Measurements from ENCODE around the gene SLCO2B1. TPM values are rescaled to one million over a fixed set of nuclear protein-coding genes. Genes with fewer than 3 reads are reported as not detected.

The SLCO2B1 gene
- total RNA-seq, 1 experiment from 2014 or later, result 277 TPM

DNA sequence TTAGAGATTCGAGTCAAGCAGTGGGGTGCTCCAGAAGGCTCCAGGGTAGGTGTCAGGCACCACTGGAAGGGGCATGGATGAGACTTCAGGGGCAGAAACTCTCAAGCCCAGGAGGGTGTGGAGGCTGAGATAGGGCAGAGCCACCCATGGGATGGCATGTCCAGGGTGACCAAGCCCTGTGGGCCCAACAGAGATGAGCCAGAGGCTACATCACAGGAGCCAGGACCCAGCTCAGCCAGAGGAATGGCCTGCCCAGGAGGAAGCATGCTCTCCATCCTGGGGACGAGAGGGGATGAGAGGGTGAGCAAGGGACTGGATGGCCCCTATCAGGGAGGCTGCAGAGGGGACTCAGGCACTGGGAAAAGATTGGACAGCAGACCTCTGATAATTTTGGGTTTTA lies 42.8 kb downstream of the SLCO2B1 start:
- Histone ChIP-seq H3K4me3 (ENCODE audit: low read depth, low read length) (no peak overlapping the region), H3K36me3 (ENCODE audit: control insufficient read depth, insufficient read depth, low read length) (peaks cover 37% of the 10 kb centered on the region), H3K4me1 (no peaks in the 10 kb centered on the region), H3K27me3 (replicated peaks; ENCODE audit: control insufficient read depth, insufficient read depth, low read length) (no peaks in the 10 kb centered on the region), H3K9me3 (no peaks in the 10 kb centered on the region)
- Mint-ChIP-seq H3K4me3 (ENCODE audit: unreplicated experiment) (no peak overlapping the region), H3K27me3 (ENCODE audit: insufficient read depth, unreplicated experiment) (no peaks in the 10 kb centered on the region), H3K9me3 (ENCODE audit: unreplicated experiment) (no peaks in the 10 kb centered on the region), H3K27ac (ENCODE audit: unreplicated experiment) (no peak overlapping the region), H3K36me3 (ENCODE audit: insufficient read depth, unreplicated experiment) (peaks cover 55% of the 10 kb centered on the region), H3K4me1 (ENCODE audit: low read depth, unreplicated experiment) (peaks cover 7% of the 10 kb centered on the region)
- no TSS peak for BruUV-seq (replicated peaks)
- no peak for DNase-seq
- ChIA-PET POLR2A (no interaction called here), CTCF (interaction anchor here (2.6 kb wide), 1 partner anchor 11 kb away, joined by 16 read pairs; no protein-coding TSS in a partner anchor)
- TF ChIP-seq, protein P1, sequence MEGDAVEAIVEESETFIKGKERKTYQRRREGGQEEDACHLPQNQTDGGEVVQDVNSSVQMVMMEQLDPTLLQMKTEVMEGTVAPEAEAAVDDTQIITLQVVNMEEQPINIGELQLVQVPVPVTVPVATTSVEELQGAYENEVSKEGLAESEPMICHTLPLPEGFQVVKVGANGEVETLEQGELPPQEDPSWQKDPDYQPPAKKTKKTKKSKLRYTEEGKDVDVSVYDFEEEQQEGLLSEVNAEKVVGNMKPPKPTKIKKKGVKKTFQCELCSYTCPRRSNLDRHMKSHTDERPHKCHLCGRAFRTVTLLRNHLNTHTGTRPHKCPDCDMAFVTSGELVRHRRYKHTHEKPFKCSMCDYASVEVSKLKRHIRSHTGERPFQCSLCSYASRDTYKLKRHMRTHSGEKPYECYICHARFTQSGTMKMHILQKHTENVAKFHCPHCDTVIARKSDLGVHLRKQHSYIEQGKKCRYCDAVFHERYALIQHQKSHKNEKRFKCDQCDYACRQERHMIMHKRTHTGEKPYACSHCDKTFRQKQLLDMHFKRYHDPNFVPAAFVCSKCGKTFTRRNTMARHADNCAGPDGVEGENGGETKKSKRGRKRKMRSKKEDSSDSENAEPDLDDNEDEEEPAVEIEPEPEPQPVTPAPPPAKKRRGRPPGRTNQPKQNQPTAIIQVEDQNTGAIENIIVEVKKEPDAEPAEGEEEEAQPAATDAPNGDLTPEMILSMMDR (IDR thresholded peaks at IDR 0.05; ENCODE audit: insufficient read depth in 1 of 2, low read depth in 1 of 2, low read length in 1 of 2, severe bottlenecking in 1 of 2, unreplicated experiment in 1 of 2), result no peak
- intact Hi-C loops (cut with micrococcal nuclease; ENCODE audit: unreplicated experiment), result no loop called here

DNA sequence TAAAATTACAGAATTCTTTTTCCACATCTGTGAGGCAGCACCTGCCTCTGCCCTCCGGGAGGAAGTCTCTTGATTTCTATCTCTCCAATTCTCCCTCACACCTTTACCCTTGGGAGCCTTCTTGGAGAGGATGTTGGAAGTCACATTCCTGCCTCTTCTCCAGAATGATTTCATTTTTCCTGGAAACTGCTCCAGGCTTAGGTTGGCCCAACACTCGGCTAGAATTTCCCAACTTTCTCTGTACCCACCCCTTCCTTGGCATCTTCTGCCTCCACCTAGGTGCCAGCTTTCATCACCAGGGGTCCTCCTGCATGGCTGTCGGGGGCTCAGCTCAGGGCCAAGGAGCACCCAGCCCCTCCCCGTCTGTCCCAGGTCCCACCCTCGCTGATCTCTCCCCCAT lies 43.2 kb downstream of the SLCO2B1 start:
- CTCF ChIA-PET, result interaction anchor here (2.6 to 2.8 kb wide), 2 partner anchors 11 to 53 kb away, joined by 15 to 16 read pairs; no protein-coding TSS in a partner anchor
- peaks cover 7% of the 10 kb centered on the region for H3K4me1 Mint-ChIP-seq (ENCODE audit: low read depth, unreplicated experiment)
- Histone ChIP-seq H3K36me3 (ENCODE audit: control insufficient read depth, insufficient read depth, low read length) (peaks cover 37% of the 10 kb centered on the region), H3K9me3 (no peaks in the 10 kb centered on the region), H3K4me1 (no peaks in the 10 kb centered on the region), H3K27me3 (replicated peaks; ENCODE audit: control insufficient read depth, insufficient read depth, low read length) (no peaks in the 10 kb centered on the region), H3K4me3 (ENCODE audit: low read depth, low read length) (no peak overlapping the region)
- no TSS peak for BruUV-seq (replicated peaks)
- peaks cover 52% of the 10 kb centered on the region for H3K36me3 Mint-ChIP-seq (ENCODE audit: insufficient read depth, unreplicated experiment)
- H3K9me3 Mint-ChIP-seq (ENCODE audit: unreplicated experiment), result no peaks in the 10 kb centered on the region
- H3K27me3 Mint-ChIP-seq (ENCODE audit: insufficient read depth, unreplicated experiment), result no peaks in the 10 kb centered on the region
- no peak overlapping the region for H3K4me3 Mint-ChIP-seq (ENCODE audit: unreplicated experiment)
- H3K27ac Mint-ChIP-seq (ENCODE audit: unreplicated experiment), result no peak overlapping the region
- DNase-seq, result no peak
- POLR2A ChIA-PET, result no interaction called here
- intact Hi-C loops (cut with micrococcal nuclease; ENCODE audit: unreplicated experiment), result no loop called here
- TF ChIP-seq, protein P1 (IDR thresholded peaks at IDR 0.05; ENCODE audit: insufficient read depth in 1 of 2, low read depth in 1 of 2, low read length in 1 of 2, severe bottlenecking in 1 of 2, unreplicated experiment in 1 of 2), result no peak

DNA sequence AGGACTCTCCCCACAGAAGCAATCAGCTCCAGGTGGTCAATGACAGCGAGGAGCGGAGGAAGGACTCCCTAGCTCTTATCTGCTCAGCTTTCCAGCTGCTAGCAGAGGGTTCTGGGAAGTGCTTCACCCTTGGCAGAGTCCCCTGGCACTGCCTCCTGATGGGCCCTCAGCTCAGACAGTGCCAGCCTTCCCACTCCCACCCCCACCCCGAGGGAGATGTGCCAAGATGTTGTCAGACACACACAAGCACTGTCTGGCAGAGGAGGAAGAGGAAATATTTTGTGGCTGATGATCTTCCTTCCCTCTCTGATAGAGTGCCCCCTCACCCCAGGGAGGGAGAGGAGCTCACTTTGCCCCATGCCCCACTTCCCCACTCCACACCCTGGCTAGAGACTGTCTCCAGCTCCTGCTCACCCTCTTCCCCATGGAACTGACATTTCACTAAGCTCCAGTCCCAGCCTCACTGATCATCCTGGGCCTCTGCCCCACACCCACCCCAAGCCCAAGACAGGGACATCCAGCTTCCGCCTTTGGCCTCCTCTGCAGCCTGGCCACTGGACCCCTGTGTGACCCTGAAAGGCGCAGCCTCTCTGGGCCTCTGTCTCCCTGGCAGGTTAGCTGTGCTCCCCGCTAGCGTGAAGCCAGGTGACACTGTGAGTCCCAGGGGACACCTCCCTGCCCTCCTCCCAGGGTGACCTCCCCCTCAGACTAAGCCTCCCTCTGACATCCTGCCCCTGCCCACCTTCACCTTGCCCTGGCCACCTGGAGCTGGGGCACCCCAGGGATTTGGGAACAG lies 44.5 kb downstream of the SLCO2B1 start:
- H3K9me3 Mint-ChIP-seq (ENCODE audit: unreplicated experiment), result no peaks in the 10 kb centered on the region
- no TSS peak for BruUV-seq (replicated peaks)
- Histone ChIP-seq H3K9me3 (no peaks in the 10 kb centered on the region), H3K27me3 (replicated peaks; ENCODE audit: control insufficient read depth, insufficient read depth, low read length) (no peaks in the 10 kb centered on the region), H3K4me1 (no peaks in the 10 kb centered on the region), H3K4me3 (ENCODE audit: low read depth, low read length) (no peak overlapping the region), H3K36me3 (ENCODE audit: control insufficient read depth, insufficient read depth, low read length) (peaks cover 40% of the 10 kb centered on the region)
- intact Hi-C loops (cut with micrococcal nuclease; ENCODE audit: unreplicated experiment), result no loop called here
- peaks cover 41% of the 10 kb centered on the region for H3K36me3 Mint-ChIP-seq (ENCODE audit: insufficient read depth, unreplicated experiment)
- no peaks in the 10 kb centered on the region for H3K27me3 Mint-ChIP-seq (ENCODE audit: insufficient read depth, unreplicated experiment)
- ChIA-PET POLR2A (no interaction called here), CTCF (interaction anchor here (0.8 to 2.8 kb wide), 9 partner anchors 9 to 55 kb away, joined by 3 to 16 read pairs (median 5); no protein-coding TSS in a partner anchor)
- H3K4me1 Mint-ChIP-seq (ENCODE audit: low read depth, unreplicated experiment), result peaks cover 7% of the 10 kb centered on the region
- no peak for DNase-seq
- H3K27ac Mint-ChIP-seq (ENCODE audit: unreplicated experiment), result no peak overlapping the region
- TF ChIP-seq, protein P1 (IDR thresholded peaks at IDR 0.05; ENCODE audit: insufficient read depth in 1 of 2, low read depth in 1 of 2, low read length in 1 of 2, severe bottlenecking in 1 of 2, unreplicated experiment in 1 of 2), result no peak
- no peak overlapping the region for H3K4me3 Mint-ChIP-seq (ENCODE audit: unreplicated experiment)

Measured in Caco-2 (cell line).